ENCODE data around the gene CALHM6. TPM values are rescaled to one million over a fixed set of nuclear protein-coding genes. Genes with fewer than 3 reads are reported as not detected.

CALHM6 gene
- total and polyA plus RNA-seq, 10 of the 15 experiments (the other 5 are each of a cell fraction or from before 2014, with no cell fraction given), result 0.15 to 3.4 (median 1.3) TPM

GRCh38 chr6:116459927-116460326 is 1.2 kb upstream of the CALHM6 start:
- no peaks in the 10 kb centered on the region for H3K9me3 ChIP-seq (replicated peaks; ENCODE audit: control insufficient read depth, insufficient read depth, low read length)
- no peak overlapping the region for H2AFZ ChIP-seq (ENCODE audit: control insufficient read depth, low read depth, low read length)
- H3K27ac ChIP-seq (ENCODE audit: control insufficient read depth, insufficient read depth), result no peak overlapping the region
- ChIA-PET CTCF (no interaction called here), SMC1A (ENCODE audit: uncharacterized antibody, unreplicated experiment) (interaction anchor here (0.9 kb wide), 1 partner anchor 172 kb away, joined by 3 read pairs; no protein-coding TSS in a partner anchor), RAD21 (ENCODE audit: unreplicated experiment) (no interaction called here), POLR2A (no interaction called here)
- ATAC-seq (no peak), DNase-seq (ENCODE audit: low read depth, low spot score) (no peak), FAIRE-seq (no peak)
- no peak for TF ChIP-seq POLR2AphosphoS5 (IDR thresholded peaks at IDR 0.05; ENCODE audit: low read length)
- no peak overlapping the region for H3K9ac ChIP-seq (ENCODE audit: control insufficient read depth, insufficient read depth, low read length)
- H4K20me1 ChIP-seq (ENCODE audit: control insufficient read depth, insufficient read depth), result no peaks in the 10 kb centered on the region
- no peak overlapping the region for H3K4me2 ChIP-seq (ENCODE audit: control insufficient read depth, insufficient read depth)
- H3K4me3 ChIP-seq, result no peak overlapping the region
- no TSS peak for BruUV-seq (replicated peaks)
- peaks cover 0 to 3% of the 10 kb centered on the region in 2 experiments; a peak in 2 of 4 replicates for H3K27me3 ChIP-seq (replicated peaks in 1 of 2; ENCODE audit: control insufficient read depth in 2 of 2, insufficient read depth in 2 of 2, low read length in 1 of 2)
- WGBS (ENCODE audit: insufficient coverage, insufficient replicate concordance, low lambda C conversion rate, missing lambda C conversion rate), result 74% methylated on average over 4 of the region's 4 CpGs
- no peaks in the 10 kb centered on the region for H3K36me3 ChIP-seq (ENCODE audit: control insufficient read depth in 2 of 2, insufficient read depth in 2 of 2, low read length in 1 of 2)
- in situ Hi-C loops (cut with MboI) (no loop called here), intact Hi-C loops (cut with micrococcal nuclease; ENCODE audit: unreplicated experiment) (no loop called here)
- H3K4me1 ChIP-seq (ENCODE audit: control insufficient read depth, insufficient read depth, low read length), result peaks cover 17% of the 10 kb centered on the region
- H3K79me2 ChIP-seq (ENCODE audit: control insufficient read depth, insufficient read depth, low read length), result no peaks in the 10 kb centered on the region

GRCh38 chr6:116461932-116462885 is 1.0 kb downstream of the CALHM6 start:
- ChIA-PET POLR2A (interaction anchor here (1.1 kb wide), 1 partner anchor 68 kb away, joined by 4 read pairs; no protein-coding TSS in a partner anchor), RAD21 (ENCODE audit: unreplicated experiment) (interaction anchor here (0.8 to 1.1 kb wide), 2 partner anchors 11 to 50 kb away, joined by 3 read pairs; no protein-coding TSS in a partner anchor), SMC1A (ENCODE audit: uncharacterized antibody, unreplicated experiment) (interaction anchor here (0.6 to 1.2 kb wide), 2 partner anchors 12 to 16 kb away, joined by 3 to 4 read pairs; no protein-coding TSS in a partner anchor), CTCF (interaction anchor here (0.8 to 1.5 kb wide), 6 partner anchors 12 to 174 kb away, joined by 3 to 5 read pairs (median 3); no protein-coding TSS in a partner anchor)
- H3K79me2 ChIP-seq (ENCODE audit: control insufficient read depth, insufficient read depth, low read length), result no peaks in the 10 kb centered on the region
- no peak overlapping the region; the same call in 1 of the 2 replicates for H3K9ac ChIP-seq (ENCODE audit: control insufficient read depth, insufficient read depth, low read length)
- no peaks in the 10 kb centered on the region for H3K9me3 ChIP-seq (replicated peaks; ENCODE audit: control insufficient read depth, insufficient read depth, low read length)
- H3K27ac ChIP-seq (ENCODE audit: control insufficient read depth, insufficient read depth), result no peak overlapping the region
- peak overlapping the region; percentile 69 for H3K4me2 ChIP-seq (ENCODE audit: control insufficient read depth, insufficient read depth)
- H4K20me1 ChIP-seq (ENCODE audit: control insufficient read depth, insufficient read depth), result no peaks in the 10 kb centered on the region
- intact Hi-C loops (cut with micrococcal nuclease; ENCODE audit: unreplicated experiment), result no loop called here
- WGBS (ENCODE audit: insufficient coverage, insufficient replicate concordance, low lambda C conversion rate, missing lambda C conversion rate), result 6% methylated on average over 72 of the region's 84 CpGs
- in situ Hi-C loops (cut with MboI), result no loop called here
- FAIRE-seq (peak; percentile 18), ATAC-seq (peak; percentile 89), DNase-seq (ENCODE audit: low read depth, low spot score) (no peak)
- H3K27me3 ChIP-seq (replicated peaks in 1 of 2; ENCODE audit: control insufficient read depth in 2 of 2, insufficient read depth in 2 of 2, low read length in 1 of 2), result peaks cover 0 to 3% of the 10 kb centered on the region in 2 experiments; a peak in 3 of 4 replicates
- H3K36me3 ChIP-seq (ENCODE audit: control insufficient read depth in 2 of 2, insufficient read depth in 2 of 2, low read length in 1 of 2), result no peaks in the 10 kb centered on the region
- peak overlapping the region; percentile 72 for H2AFZ ChIP-seq (ENCODE audit: control insufficient read depth, low read depth, low read length)
- BruUV-seq (replicated peaks), result no TSS peak
- peaks cover 17% of the 10 kb centered on the region for H3K4me1 ChIP-seq (ENCODE audit: control insufficient read depth, insufficient read depth, low read length)
- H3K4me3 ChIP-seq, result peak overlapping the region; percentile 63; the same call in 1 of the 2 replicates
- no peak for TF ChIP-seq ESRRA (IDR thresholded peaks at IDR 0.05; ENCODE audit: low read length)
- peak; percentile 80 for TF ChIP-seq MYC (IDR thresholded peaks at IDR 0.05; ENCODE audit: insufficient read depth, insufficient read length, insufficient replicate concordance, low read length, severe bottlenecking)
- no peak for TF ChIP-seq CUX1 (IDR thresholded peaks at IDR 0.05; ENCODE audit: insufficient replicate concordance, low read depth, low read length)
- TF ChIP-seq KAT2A (conservative IDR thresholded peaks at IDR 0.05; ENCODE audit: control insufficient read depth, low read depth, low read length), result no peak
- no peak for TF ChIP-seq PAX8 (IDR thresholded peaks at IDR 0.05)
- no peak for TF ChIP-seq SREBF2 (IDR thresholded peaks at IDR 0.05; ENCODE audit: low read length)
- no peak for TF ChIP-seq HCFC1 (IDR thresholded peaks at IDR 0.05; ENCODE audit: low read length)

Measured in GM12878 (cell line).